Astrocyte of the cerebellum (primary cell): ENCODE results near the gene SRRM3.
"Not testable (repeated sequence)": the region's sequence is repeated elsewhere in the genome, so short reads cannot be mapped to it uniquely, and the experiment has no call there.

Experiments used
- DNase-seq: peaks from one replicate; pipeline ENCODE4 v3.0.0-alpha.2; 2011; ENCODE audit warnings: low read depth
- H3K4me3 ChIP-seq: 2 replicates; pipeline ENCODE4 v1.5.1; 2011; ENCODE audit warnings: mild to moderate bottlenecking, low read depth, low read length, moderate library complexity
- CTCF ChIP-seq: IDR thresholded peaks from 2 replicates; pipeline ENCODE4 v1.5.1; 2012; ENCODE audit warnings: low read length, low read depth, moderate library complexity, mild to moderate bottlenecking; ENCODE audit errors: missing control alignments
- in situ Hi-C: cut with HindIII; loops from 2 replicates; pipeline ENCODE4 v1.10.0; 2017; ENCODE audit warnings: low sequenced_read_pairs

The SRRM3 gene

GRCh38 chr7:76334320-76334967 is 132.7 kb downstream of the SRRM3 start:
- no peak for DNase-seq
- TF ChIP-seq CTCF: no peak
- H3K4me3 ChIP-seq: no peak overlapping the region
- in situ Hi-C loops: loop anchor here (10.0 kb wide), 1 partner anchor 150 kb away; no protein-coding TSS in a partner anchor

GRCh38 chr7:76335417-76335816 is 133.7 kb downstream of the SRRM3 start:
- not testable (repeated sequence) for DNase-seq, H3K4me3 ChIP-seq
- in situ Hi-C loops: loop anchor here (10.0 kb wide), 1 partner anchor 151 kb away; no protein-coding TSS in a partner anchor

DNA sequence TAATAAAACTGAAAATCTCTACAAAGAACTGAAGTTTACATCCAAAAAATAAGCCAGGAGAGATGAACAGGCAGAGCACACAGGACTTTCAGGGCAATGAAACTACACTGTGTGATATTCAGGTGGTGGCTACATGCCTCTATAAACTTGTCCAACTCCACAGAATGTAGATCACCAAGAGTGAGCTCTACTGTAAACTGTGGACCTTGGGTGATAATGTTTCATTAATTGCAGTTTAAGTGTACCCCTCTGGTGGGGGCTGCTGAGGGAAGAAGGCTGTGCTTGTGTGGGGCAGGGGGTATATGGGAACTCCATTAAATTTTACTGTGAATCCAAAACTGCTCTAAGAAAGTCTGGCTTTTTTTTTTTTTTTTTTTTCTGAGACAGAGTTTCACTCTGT is 134.4 kb downstream of the SRRM3 start:
- TF ChIP-seq CTCF: no peak
- DNase-seq: no peak
- H3K4me3 ChIP-seq: no peak overlapping the region
- in situ Hi-C loops: loop anchor here (10.0 kb wide), 1 partner anchor 151 kb away; no protein-coding TSS in a partner anchor
